SH-SY5Y (cell line): ENCODE results near the gene CHAC1.

Experiments
- GATA2 ChIP-seq: IDR thresholded peaks from 2 replicates; pipeline ENCODE4 v1.6.1; 2011; ENCODE audit warnings: mild to moderate bottlenecking, low read depth, low read length
- GATA3 ChIP-seq: IDR thresholded peaks from 2 replicates; pipeline ENCODE4 v1.6.1; 2011; ENCODE audit warnings: low read depth, mild to moderate bottlenecking, low read length, moderate library complexity

DNA sequence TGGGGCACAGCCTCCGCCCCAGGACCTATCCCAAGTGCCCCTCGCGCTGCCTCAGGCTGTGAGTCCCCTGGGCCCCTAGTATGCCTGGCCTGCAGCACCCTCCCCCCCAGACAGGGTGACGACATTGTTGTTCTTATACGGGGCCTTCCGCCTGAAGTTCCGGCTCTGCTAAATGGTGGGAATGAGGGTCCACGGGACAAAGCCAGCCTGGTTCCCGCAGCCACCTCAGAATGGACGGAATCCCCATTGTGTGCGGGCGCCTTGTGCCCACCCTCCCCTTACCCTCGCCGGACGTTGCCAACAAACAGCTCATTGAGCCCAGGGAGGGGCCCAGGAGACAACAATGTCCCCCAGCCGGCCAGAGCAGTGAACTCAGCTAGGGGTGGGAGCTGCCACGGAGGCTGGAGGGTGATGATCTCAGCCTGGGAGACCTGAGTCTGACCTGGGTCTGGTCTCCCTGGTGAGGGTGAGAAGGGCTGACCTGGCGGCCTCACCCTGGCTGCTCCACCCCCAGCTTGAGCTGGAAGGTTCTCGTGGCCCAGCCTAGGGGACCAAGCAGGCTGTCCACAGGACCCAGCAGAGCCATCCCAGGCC lies 34.4 kb upstream of the CHAC1 start:
- TF ChIP-seq GATA3: no peak
- TF ChIP-seq GATA2: no peak
